ENCODE results near the gene FNDC1.

DNA sequence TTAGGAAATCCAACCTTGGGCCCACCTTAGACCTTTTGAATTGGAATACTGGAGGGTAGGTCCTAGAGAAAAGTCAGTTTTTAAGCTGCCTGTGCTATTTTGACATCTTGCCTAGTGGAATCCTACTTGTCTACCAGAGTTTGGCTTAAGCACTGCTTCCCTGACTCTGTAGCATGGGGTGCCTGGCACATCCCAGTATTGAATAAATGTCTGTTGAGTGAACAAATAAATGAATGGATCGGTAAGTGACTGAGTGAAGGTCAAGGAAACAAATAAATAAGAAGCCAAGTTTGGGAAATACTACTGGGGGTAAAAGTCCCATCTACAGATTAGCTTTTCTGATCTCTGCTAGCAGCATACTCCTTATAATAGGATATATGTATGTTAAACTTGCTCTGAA, 140.5 kb downstream of the FNDC1 start:
- TF ChIP-seq EZH2 (IDR thresholded peaks at IDR 0.05), result no peak
- no peak for TF ChIP-seq POLR2AphosphoS5 (IDR thresholded peaks at IDR 0.05; ENCODE audit: borderline replicate concordance, low read depth, low read length)
- no peak for TF ChIP-seq FOXP2 (optimal IDR thresholded peaks at IDR 0.05; ENCODE audit: control extremely low read depth, extremely low read length, insufficient read depth)

Measured in SK-N-MC (cell line).